HL-60 (cell line): ENCODE data around the gene NCK2.

ENCODE experiments used
- CTCF ChIP-seq: IDR thresholded peaks from one replicate; pipeline ENCODE4 v1.5.1; 2011; ENCODE audit warnings: low read length, control low read depth, inconsistent platforms; ENCODE audit not compliant: insufficient read depth
- POLR2AphosphoS5 ChIP-seq: IDR thresholded peaks from 2 replicates; pipeline ENCODE4 v1.6.1; 2012; ENCODE audit warnings: low read depth

- TF ChIP-seq CTCF (no peak), POLR2AphosphoS5 (no peak)
These were observed 18.4 kb downstream of the NCK2 start for GRCh38 chr2:105763076-105763475.
